ENCODE results near the gene ZNF511.

Gene ZNF511

DNA sequence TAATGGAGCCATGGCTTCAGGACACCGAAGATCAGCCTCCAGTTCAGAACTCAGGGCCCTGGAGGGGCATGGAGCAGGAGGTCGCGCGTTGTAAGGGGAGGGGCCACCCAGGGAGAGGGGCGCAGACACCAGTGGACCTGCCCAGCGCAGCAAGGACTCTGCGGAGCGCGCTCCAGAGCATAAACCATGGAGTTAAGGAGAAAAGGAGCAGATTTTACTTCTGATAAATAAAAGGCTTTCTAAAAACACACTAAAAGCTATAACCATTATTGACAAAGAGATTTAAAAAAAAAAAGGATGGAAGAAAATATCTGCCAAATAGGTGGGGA, 17.5 kb downstream of the ZNF511 start:
- Histone ChIP-seq H4K20me1 (ENCODE audit: insufficient read depth, low read length) (no peaks in the 10 kb centered on the region), H3K79me2 (ENCODE audit: low read length) (no peaks in the 10 kb centered on the region), H3K9ac (ENCODE audit: low read length) (no peak overlapping the region), H3K27ac (ENCODE audit: low read length) (no peak overlapping the region), H3K9me3 (replicated peaks; ENCODE audit: insufficient read depth, low read length) (no peaks in the 10 kb centered on the region), H3K9me2 (replicated peaks; ENCODE audit: insufficient read depth, low read length) (no peaks in the 10 kb centered on the region), H3K4me2 (ENCODE audit: low read depth, low read length) (no peak overlapping the region), H3K4me3 (ENCODE audit: low read length) (no peak overlapping the region), H3K4me1 (ENCODE audit: low read length) (no peaks in the 10 kb centered on the region), H3K36me3 (replicated peaks; ENCODE audit: insufficient read depth, low read length) (no peaks in the 10 kb centered on the region), H3F3A (ENCODE audit: insufficient read depth, low read length) (no peaks in the 10 kb centered on the region), H3K27me3 (replicated peaks; ENCODE audit: insufficient read depth, low read length) (peaks cover 52% of the 10 kb centered on the region), H2AFZ (ENCODE audit: low read length) (no peak overlapping the region)
- DNase-seq, result no peak
- TF ChIP-seq EZH2 (optimal IDR thresholded peaks at IDR 0.05; ENCODE audit: low read depth, low read length) (no peak), EZH2phosphoT487 (IDR thresholded peaks at IDR 0.05; ENCODE audit: low read length) (no peak)
- TF ChIP-seq, protein P1, sequence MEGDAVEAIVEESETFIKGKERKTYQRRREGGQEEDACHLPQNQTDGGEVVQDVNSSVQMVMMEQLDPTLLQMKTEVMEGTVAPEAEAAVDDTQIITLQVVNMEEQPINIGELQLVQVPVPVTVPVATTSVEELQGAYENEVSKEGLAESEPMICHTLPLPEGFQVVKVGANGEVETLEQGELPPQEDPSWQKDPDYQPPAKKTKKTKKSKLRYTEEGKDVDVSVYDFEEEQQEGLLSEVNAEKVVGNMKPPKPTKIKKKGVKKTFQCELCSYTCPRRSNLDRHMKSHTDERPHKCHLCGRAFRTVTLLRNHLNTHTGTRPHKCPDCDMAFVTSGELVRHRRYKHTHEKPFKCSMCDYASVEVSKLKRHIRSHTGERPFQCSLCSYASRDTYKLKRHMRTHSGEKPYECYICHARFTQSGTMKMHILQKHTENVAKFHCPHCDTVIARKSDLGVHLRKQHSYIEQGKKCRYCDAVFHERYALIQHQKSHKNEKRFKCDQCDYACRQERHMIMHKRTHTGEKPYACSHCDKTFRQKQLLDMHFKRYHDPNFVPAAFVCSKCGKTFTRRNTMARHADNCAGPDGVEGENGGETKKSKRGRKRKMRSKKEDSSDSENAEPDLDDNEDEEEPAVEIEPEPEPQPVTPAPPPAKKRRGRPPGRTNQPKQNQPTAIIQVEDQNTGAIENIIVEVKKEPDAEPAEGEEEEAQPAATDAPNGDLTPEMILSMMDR (IDR thresholded peaks at IDR 0.05; ENCODE audit: low read length), result no peak

DNA sequence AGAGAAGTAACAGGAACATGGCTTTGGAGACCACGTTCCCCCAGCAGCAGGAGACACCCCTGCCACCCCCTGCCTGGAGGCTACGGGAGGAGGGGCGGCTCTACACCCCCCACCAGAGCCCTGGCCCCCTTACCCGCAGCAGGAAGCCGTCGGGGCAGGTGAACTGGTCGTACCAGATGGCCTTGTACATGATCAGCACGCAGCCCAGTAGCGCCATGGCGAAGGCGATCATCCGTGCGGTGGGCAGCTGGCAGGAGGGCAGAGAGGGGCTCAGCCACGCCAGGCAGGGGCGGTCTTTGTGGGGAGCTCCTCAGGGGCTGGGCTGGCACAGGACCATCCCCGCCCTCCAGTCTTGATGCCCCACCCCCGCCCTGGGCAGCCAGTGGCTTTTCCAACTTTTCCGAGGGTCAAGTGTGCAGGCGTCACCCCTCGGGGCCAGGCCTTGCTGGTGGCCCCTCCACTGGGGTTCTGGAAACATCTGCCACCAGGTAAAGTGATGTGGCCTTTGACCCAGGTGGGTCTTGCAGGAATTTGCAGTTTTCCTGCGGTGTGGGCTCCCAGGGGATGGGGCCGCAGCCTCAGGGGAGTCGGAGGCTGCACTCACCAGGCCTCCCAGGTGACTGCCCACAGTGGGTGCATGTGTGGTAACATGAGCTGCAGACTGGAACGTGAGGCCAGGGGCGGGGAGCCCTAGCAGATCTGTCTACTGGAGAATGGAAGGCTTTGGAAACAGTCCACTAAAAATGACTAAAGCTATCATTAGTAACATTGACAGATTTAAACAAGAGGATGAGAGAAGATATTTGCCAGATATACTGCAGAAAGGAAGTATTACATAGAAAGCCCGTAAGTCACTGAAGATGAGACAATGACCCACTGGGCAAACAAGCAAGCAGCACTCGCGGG, 18.3 kb downstream of the ZNF511 start:
- Histone ChIP-seq H3K9me3 (replicated peaks; ENCODE audit: insufficient read depth, low read length) (no peaks in the 10 kb centered on the region), H3K79me2 (ENCODE audit: low read length) (no peaks in the 10 kb centered on the region), H3K27me3 (replicated peaks; ENCODE audit: insufficient read depth, low read length) (peaks cover 60% of the 10 kb centered on the region), H3K4me3 (ENCODE audit: low read length) (no peak overlapping the region), H3K9me2 (replicated peaks; ENCODE audit: insufficient read depth, low read length) (no peaks in the 10 kb centered on the region), H3K9ac (ENCODE audit: low read length) (no peak overlapping the region), H3K27ac (ENCODE audit: low read length) (no peak overlapping the region), H3K36me3 (replicated peaks; ENCODE audit: insufficient read depth, low read length) (no peaks in the 10 kb centered on the region), H2AFZ (ENCODE audit: low read length) (no peak overlapping the region), H4K20me1 (ENCODE audit: insufficient read depth, low read length) (no peaks in the 10 kb centered on the region), H3K4me1 (ENCODE audit: low read length) (no peaks in the 10 kb centered on the region), H3F3A (ENCODE audit: insufficient read depth, low read length) (no peaks in the 10 kb centered on the region), H3K4me2 (ENCODE audit: low read depth, low read length) (no peak overlapping the region)
- TF ChIP-seq EZH2 (optimal IDR thresholded peaks at IDR 0.05; ENCODE audit: low read depth, low read length), result no peak
- TF ChIP-seq, protein P1 (IDR thresholded peaks at IDR 0.05; ENCODE audit: low read length), result no peak
- DNase-seq, result no peak

GRCh38 chr10:133327651-133328357, 19.1 kb downstream of the ZNF511 start:
- Histone ChIP-seq H3K4me3 (ENCODE audit: low read length) (no peak overlapping the region), H2AFZ (ENCODE audit: low read length) (no peak overlapping the region), H3K79me2 (ENCODE audit: low read length) (no peaks in the 10 kb centered on the region), H3K27me3 (replicated peaks; ENCODE audit: insufficient read depth, low read length) (peaks cover 68% of the 10 kb centered on the region), H3K9me3 (replicated peaks; ENCODE audit: insufficient read depth, low read length) (no peaks in the 10 kb centered on the region), H3K36me3 (replicated peaks; ENCODE audit: insufficient read depth, low read length) (no peaks in the 10 kb centered on the region), H4K20me1 (ENCODE audit: insufficient read depth, low read length) (no peaks in the 10 kb centered on the region), H3K4me1 (ENCODE audit: low read length) (no peaks in the 10 kb centered on the region), H3K27ac (ENCODE audit: low read length) (no peak overlapping the region), H3K9ac (ENCODE audit: low read length) (no peak overlapping the region), H3K4me2 (ENCODE audit: low read depth, low read length) (no peak overlapping the region), H3F3A (ENCODE audit: insufficient read depth, low read length) (no peaks in the 10 kb centered on the region), H3K9me2 (replicated peaks; ENCODE audit: insufficient read depth, low read length) (no peaks in the 10 kb centered on the region)
- no peak for DNase-seq
- TF ChIP-seq, protein P1 (IDR thresholded peaks at IDR 0.05; ENCODE audit: low read length), result no peak
- TF ChIP-seq EZH2phosphoT487 (IDR thresholded peaks at IDR 0.05; ENCODE audit: low read length), result no peak
- TF ChIP-seq EZH2 (optimal IDR thresholded peaks at IDR 0.05; ENCODE audit: low read depth, low read length), result no peak
